Measurements from ENCODE around the gene MFNG.

The MFNG gene

DNA sequence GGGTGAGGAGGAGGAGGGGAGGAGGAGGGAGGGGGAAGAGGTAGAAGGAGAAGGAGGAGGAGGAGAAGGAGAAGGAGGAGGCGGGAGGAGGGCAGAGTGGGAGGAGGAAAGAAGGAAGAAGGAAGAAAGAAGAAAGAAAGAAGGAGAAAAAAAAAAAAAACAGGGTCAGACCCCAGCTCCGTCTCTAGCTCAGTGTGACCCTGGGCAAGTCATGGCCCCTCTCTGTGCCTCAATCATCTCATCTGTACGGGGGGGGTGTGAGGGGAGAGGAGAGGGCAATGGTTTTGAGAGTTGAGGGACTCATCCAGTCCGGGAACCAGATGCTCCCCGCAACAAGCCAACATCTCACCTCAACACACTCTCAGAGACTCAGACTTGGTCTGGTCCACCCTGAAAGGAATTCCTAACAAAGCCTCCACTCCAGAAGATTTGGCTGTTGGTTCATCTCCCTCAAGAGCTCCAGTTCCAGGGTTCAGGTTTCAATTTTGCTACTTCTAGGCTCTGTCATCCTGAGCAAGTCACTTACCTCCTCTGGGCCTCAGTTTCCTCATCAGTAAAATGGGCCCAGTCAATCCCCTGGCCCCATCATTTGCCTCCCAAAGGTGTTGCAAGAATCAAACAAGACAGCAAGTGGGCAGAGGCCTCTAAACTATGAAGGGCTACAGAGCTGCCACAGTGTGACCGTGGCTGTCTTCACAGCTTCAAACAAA lies 25.4 kb upstream of the MFNG start:
- DNase-seq: peak; percentile 14

DNA sequence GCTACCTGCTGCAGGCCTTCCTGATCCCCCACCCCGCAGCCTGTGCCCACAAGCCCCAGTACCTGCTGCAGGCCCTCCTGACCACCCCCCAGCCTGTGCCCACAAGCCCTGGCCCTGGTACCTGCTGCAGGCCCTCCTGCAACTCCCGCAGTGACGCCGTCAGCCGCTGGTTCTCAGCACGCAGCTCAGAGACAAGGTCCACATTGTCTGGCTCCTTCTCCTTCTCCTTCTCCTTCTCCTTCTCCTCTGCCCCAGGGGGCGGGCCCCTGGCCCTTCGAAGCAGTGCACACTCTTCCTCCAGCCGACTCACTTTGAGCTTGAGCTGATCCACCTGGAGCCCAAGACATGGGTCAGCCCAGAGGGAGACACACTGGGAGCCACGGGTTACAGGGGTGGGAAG lies 23.9 kb upstream of the MFNG start:
- DNase-seq: no peak

DNA sequence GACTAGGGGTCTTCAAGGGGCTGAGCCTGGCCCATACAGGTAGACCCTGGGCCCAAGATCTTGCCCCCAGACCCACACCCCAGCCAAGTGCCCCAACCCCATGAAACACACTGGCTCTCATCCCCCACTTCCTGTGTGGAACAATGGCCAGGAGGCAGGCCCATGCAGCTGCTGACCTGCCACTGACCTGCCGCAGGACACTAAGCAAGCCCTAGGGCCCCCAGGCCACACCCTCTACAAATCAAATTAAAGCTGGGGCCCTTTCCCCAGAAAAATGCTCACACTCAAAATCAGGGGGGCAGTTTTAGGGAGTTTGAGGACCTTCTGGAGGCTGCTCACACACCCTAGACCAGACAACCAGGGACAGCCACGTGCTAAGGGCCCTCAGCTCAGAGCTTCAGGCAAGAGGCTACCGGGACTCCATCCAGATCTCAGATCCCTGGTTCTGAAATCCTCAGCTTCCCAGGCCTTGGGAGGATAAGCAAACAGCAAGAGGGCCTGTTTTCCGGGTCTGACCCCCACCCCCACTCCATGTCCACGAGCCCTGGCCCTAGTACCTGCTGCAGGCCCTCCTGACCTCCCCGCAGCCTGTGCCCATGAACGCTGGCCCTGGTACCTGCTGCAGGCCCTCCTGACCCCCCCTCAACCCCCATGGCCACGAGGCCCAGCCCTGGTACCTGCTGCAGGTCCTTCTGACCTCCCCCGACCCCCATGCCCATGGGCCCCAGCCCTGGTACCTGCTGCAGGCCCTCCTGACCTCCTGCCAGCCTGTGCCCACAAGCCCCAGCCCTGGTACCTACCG lies 23.1 kb upstream of the MFNG start:
- DNase-seq: no peak

DNA sequence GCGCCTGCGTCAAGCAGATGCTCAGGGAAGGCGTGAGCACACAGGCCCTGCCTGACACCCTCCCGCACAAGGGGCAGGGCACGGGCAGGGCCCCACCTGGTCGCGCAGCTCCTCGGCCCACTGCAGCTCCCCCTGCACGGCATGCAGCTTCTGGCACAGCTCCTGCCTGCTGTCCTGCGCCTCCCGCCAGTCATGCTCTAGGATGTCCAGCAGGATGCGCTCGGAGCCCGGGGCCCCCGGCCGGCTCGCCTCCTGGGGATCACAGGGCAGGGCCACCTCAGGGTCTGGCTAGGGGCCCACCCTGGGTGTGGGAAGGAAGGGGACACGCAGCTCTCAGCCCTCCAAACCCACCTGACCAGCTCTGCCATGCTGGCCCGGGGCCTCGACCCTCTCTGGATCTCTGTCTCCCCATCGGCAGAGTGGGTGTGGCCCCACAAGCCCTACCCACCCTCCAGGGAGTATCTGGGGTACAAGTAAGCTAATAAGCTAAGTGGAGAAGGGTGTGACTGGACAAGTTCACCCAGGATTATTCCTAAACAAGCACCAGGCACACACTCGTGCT lies 22.3 kb upstream of the MFNG start:
- DNase-seq: no peak

DNA sequence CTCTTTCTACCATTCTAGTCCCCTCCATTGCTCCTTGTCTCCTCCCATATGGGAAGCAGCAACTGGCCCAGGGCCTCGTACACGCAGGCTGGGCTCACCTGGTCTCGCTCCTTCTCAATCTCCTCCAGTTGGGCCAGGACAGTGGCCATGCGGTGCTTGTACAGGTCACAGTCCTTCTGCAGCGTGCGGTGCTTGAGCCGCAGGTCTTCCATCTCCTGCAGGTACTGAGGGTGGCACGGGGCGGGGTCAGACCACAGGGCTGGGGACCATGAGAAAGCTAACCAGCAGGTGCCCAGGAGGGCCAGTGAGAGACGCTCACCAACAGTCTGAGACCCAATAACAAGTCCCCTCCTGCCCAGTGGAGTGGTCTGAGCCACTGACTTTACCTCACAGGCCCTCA lies 21.5 kb upstream of the MFNG start:
- DNase-seq: no peak

DNA sequence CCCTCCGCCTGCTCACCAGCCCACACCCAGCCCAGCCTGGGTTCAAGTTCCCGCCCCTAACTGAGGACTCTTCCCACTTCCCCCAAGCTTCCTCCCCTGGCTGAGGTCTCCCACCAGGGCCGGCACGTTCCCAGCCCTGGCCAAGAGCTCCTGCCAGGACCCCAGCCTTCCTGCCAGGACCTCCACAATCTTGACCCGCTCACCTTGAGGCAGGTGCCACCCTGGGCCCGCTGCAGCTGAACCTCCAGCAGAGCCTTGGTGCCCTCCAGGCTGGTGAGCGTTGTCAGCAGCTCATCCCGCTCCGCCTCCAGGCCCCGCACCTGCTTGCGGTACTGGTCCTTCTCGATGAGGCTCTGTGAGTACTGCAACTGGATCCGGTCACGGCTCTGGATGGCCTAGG lies 19.8 kb upstream of the MFNG start:
- no peak for DNase-seq

DNA sequence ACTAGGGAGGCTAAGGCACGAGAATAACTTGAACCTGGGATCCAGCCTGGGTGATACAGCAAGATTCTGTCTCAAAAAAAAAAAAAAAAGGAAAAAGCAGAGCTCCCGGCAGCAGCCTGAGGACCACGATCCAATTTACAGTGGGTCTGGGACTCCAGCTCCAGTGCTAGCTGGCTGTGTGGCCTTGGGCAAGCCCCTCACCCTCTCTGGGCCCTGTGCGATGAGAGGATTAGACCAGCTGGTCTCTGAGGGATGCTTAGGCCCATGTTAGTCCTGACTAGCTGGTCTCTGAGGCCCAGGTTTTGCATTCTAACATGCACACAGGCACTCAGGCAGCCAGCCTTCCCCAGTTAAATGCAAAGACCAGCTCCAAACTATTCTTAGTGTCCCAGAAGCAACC lies 19.4 kb upstream of the MFNG start:
- DNase-seq: no peak

DNA sequence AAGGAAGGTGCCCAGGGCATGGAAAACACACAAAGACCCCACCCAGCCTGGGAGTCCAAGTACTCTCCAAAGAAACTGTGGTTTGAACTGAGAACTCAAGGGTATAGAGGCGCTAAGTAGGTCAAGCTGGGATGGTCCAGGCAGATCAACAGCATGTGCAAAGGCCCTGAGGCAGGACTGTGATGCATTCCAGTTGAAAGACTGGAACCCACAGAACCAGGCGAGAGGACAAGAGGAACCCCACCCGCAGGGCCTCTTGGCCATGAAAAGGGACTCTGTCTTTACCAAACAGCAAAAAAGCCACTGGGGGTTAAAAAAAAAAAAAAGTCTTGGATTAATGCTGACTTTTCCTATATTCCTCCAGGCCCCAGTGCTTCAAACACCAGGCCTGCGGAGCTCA lies 18.8 kb upstream of the MFNG start:
- DNase-seq: no peak

DNA sequence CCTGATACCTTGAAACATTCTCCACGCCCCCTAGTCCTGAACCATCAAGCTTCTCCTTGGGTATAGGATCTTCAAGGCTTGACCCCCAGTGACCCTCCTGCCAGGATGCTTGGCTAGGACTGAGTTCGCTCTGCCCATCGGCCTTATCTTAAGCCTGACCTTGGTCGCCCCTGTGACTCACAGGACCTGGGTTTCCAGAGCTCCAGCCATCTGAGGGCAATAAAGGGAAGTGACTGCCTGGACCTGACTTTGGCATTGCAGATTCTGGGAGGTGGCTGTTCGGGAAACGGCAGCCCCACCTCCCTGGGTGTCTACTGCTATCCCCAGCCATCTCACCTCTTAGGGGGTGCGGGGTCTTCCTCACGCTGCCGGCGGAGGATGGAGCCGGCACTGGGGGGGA lies 17.7 kb upstream of the MFNG start:
- DNase-seq: no peak

DNA sequence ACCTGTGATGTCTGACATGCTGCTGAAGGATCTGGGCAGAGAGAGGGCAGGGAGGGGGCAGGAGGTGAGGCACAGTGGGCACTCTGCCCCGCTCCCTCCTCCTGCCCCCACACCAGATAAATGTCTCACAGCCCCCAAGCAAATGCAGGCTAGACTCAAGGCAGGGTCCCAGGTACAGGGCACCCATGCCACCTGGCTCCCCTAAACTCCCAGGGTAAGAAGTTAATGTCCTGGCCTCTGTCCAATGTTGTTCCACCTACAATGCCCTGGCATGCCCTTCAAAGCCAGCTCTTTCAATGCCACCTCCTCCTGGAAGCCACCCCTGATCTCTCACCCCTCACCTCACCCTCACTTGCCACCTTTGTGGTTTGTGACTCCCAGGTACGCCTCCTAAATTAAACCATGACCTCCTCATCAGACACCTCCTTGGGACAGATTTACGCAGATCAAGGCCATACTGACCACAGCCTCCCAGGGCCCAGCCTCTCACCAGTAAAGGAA lies 17.0 kb upstream of the MFNG start:
- DNase-seq: no peak

DNA sequence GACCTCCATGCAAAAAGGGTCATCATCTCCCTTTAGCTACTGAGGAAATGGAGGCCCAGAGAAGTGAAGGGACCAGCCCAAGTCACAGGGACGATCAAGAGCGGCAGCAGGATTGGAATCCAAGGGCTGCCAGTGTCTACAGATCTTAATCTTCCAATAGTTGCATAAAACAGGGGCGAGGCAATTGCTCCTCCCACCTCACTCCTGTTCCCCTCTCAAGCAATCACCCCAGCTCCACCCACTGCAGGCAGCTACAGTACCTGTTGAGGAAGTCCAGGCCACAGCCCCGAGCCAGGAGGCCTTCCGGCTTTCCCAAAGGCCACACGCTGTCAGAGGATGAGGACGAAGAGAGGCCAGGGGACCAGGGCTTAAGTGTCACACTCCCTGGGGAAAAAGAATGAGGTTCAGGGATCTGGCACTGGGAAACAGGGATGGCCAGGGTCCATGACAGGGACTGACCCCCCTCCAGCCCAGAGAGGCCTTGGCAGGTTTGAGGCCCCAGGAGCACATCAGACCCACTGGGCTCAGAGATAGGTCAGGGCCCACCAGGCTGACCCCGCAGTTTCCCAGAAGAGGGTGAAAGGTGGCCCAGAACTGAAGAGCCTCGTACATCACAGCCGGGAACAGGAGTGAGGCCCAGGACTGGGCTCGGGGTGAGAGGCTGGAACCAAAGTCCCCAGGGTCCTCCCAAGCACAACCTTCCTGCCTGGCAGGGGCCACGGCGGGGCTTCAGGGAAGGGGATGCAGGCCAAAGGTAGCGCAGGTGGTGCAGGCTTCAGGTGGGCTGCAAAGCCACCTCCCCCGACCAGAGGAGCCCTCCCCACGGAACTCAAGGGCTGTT lies 16.4 kb upstream of the MFNG start:
- DNase-seq: no peak

DNA sequence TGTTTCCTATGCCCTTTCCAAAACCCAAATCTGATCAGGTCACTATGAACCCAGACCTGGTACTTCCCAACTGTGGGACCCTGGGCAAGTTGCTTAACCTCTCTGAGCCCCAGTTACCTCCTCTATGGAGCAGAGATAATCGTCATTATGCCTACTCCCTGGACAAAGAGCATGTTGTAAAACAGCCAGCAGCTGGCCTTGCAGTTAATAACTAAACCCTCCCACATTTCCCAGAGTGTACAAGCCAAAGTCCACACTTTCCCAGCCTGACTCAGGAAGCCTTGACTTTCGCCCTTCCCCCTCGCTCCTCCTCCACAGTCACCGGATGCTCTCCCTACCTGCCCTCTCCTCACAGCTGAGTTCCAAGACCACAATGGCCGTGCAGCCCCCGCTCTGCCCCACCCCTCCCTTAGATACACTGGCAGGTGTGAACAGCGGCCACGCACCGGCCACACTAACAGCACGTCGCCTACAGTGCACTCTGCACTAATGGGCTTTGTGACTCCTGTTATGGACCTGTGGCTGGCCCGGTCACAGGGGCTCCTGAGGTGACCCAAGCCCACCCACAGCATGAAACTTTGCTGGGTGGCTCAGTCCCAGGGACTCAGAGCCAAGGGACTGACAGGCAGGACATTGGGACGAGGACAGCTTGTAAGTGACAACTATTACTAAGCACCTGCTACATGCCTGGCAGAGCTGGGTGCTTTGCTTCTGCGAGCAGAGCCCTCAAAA lies 15.6 kb upstream of the MFNG start:
- peak; percentile 79 for DNase-seq

DNA sequence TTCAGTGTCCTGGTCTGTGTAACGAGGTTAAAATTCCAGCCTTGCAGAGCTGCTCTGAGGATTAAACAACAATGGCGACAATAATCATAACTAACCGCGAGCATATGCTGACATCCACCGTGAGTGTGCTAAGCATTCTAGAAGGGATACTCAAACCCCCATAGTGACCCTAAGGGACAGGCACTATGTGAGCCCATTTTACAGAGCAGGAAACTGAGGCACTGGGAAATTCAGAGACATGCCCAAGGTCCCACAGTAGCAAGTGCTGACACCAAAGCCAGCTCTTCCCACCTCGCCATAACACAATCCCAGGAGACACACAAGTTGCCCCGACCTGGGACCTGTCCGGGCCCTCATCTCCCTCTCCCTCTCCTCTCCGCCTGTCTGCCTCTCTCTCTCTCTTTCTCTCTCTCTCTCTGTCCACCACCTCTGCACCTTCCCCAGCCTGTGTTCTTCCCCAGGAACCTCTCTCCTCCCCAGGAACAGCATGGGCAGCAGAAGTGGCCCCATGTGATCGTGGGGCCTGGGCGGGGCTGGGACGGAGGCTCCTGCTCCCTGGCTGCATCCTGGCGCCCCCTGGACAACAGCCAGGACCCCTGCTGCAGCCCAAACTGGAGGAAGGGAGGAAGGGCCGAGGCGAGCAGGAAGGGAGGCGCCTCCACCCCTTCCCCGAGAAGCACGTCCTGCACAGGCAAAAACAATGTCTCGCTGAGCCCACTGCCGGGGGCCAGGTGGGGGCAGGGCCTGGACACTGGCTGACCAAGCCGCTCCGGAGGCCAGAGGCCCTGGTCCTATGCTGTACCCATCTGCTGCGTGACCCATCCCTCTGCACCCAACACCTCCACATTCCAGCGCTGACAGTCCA lies 14.8 kb upstream of the MFNG start:
- DNase-seq: no peak

DNA sequence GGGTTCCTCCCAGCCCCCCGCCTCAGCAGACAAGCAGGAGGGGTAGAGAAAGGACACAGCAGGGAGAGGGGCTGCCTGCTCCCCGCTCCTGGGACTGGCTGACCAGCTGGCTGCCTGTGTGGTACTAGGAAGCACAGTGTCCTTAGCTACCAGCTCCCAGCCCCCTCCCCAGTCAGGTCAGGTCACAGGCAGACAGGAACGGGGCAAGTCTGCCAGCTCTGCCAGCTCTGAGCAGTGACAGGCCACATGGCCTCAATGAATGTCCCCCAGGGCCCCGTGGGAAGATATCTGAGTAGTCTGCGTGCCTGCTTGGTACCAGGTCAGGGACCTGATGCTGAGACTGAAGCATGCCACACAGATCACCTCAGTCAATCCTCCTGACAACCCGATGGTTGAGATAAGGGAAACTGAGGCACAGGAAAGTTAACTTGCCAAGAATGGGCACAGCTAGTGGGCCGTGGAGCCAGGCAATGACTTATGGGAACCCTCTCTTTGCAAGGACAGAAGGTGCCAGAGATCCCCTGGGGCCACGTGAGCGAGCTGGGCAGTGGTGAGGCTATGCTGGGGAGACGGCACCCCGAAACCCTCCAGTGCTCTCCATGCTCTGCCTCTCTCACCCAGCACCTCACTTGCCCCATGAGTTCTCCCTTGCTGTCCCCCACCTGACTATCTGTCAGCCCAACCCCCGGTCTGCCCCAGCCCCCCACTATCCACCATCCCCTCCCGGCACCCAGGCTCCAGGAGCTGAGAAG lies 13.8 kb upstream of the MFNG start:
- no peak for DNase-seq

DNA sequence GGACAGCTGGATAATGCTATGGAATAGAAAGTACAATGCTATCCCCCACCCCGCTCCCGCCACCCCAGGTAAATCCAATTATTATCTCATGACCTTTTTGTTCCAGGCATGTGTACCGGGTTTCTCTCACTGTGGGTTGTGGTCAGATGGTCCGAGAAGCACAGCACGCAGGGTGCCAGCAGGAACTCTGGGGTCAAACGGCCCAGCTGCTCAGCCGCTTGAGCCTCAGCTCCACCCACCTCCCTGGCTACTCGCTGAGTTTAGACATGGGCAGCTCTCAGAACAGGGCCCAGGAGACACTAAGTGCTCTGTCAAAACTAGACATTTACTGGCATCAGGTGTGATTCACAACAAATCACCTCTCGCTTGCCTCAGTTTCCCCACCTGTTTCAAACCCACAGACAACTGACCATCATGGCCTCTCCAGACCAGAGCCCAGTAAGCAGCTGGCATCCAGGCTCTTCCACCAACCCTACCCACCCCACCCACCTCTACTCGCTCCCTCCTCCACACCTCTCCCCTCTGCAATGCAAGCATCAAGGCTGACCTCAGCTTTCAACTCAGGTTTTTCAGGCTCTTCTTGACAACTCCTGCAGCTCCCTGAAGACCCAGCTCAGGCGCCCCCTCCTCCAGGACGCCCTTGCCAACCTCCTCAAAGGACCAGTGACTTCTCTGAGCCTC lies 13.0 kb upstream of the MFNG start:
- no peak for DNase-seq

DNA sequence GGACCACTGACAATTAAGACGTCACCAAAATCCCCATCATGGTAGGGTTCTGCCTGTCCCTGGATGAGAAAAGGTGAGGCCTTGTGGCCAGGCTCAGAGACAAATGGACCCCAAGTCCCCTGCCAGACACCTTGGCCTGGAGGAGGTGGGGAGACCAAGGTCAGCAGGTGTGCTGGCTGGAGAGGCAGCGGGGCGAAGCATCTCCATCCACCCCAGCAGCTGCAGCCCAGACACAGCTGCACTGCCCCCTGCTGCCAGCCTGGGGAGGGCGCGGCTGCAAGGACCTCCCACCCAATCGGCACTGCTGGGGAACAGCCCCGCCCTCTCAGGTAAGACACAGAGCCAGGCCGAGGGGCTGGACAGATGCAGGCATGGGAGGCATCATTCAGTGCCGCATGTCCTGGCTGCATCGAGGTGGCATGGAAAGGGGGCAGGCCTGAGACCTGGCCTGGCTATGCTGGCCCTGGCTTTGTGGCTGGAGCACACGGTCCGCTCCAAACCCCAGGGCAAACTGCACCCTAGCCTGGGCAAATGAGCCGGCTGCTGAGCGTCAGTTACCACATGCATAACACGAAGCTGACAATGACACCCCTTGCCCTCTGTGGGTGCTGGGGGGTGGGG lies 12.2 kb upstream of the MFNG start:
- DNase-seq: no peak

DNA sequence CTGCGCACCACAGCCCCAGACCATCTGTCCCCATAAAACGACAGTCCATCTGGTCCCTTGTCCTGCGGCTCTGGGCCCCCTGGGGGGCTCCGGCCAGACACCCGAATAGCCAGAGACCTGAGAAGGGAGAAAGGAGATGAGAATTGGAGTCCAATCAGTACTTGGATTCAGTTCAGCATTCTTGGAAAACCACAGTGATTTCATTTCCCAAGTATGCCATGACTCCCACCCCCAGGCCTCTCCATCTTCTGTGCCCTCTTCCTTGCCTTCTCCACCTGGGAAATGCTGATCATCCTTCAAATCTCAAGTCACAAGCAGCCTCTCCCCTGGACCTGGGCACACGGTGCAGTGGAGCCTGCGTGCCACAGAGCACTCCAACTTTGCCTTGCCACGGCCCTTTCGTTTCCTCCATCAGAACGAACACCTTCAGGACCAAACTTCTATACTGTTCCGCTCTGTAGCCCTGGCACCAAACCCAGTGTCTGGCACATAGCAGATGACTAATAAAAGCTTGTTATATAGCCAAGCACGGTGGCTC lies 10.9 kb upstream of the MFNG start:
- DNase-seq: peak; percentile 95

DNA sequence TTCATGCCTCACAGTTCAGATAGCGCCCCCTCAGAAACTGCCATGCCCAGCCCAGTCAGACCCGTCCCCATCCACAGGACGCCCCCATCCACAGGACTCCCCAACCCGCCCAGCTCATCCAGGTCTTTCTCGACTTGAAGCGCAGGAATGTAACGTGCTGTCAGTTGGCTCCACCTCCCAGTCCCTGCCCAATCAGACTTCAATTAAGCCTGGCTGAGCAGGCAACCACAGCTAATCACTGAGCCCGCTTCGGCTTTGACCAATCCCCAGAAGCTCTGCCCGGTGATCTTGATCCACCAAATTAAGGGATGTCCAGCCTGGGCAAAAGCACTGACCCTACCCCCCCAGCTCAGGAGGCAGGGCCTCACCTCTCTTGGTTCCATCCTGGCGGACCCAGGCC lies 10.5 kb upstream of the MFNG start:
- peak; percentile 74 for DNase-seq

DNA sequence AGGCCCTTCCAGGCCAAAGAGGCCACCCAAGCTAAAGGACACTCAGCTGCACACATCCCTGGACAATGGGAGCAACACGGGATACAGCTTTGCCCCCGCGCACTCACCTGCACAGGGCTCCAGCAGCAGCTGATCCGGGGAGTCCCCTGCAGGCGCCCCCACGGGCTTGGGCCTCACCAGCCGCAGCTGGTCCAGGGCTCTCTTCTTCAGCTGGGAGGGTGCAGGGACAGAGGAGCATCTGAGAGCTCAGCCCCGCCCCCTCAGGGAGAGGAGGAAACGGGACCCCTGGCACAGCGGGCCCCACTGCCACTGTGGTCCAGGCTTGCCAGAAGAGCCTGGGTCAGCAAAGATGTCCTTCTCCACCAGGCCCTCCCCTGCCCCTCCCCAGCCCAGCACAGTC lies 7.8 kb upstream of the MFNG start:
- DNase-seq: no peak
